BLaER1 treated with 17β-estradiol and CSF1 and Interleukin-3, amounts not matched to agents 10 nM and 100 nM (cell line): ENCODE data around the gene CDH23.
A peak's percentile ranks its signal among the peaks of the same experiment; 100 is the strongest.

Experiments used
- H3K27ac ChIP-seq, 11 experiments: shearing (Covaris generic); formaldehyde crosslinking; 2 replicates each; pipeline ENCODE4 v1.8.1; 2022
- H3K27me3 ChIP-seq, 11 experiments: shearing (Covaris generic); formaldehyde crosslinking; 2 replicates each; pipeline ENCODE4 v1.8.1; 2022
- H3K36me3 ChIP-seq, 11 experiments: shearing (Covaris generic); formaldehyde crosslinking; 2 replicates each; pipeline ENCODE4 v1.8.1; 2022
- H3K4me1 ChIP-seq, 10 experiments: shearing (Covaris generic); formaldehyde crosslinking; 2 replicates each; pipeline ENCODE4 v1.8.1; 2022
- H3K4me2 ChIP-seq, 11 experiments: shearing (Covaris generic); formaldehyde crosslinking; 2 replicates each; pipeline ENCODE4 v1.8.1; 2022
- H3K4me3 ChIP-seq, 10 experiments: shearing (Covaris generic); formaldehyde crosslinking; 2 replicates each; pipeline ENCODE4 v1.8.1; 2022
- H3K9ac ChIP-seq, 11 experiments: shearing (Covaris generic); formaldehyde crosslinking; 2 replicates each; pipeline ENCODE4 v1.8.1; 2022
- H3K9me3 ChIP-seq, 11 experiments: shearing (Covaris generic); formaldehyde crosslinking; replicated peaks in 1 of 11; 2 replicates each; pipeline ENCODE4 v1.8.1; 2022
- H4K20me1 ChIP-seq, 11 experiments: shearing (Covaris generic); formaldehyde crosslinking; 2 replicates each; pipeline ENCODE4 v1.8.1; 2022
- Cebpa-rat ChIP-seq, 11 experiments: shearing (Covaris generic); IDR thresholded peaks; 2 replicates each; pipeline ENCODE4 v1.8.1; 2022

The CDH23 gene

DNA sequence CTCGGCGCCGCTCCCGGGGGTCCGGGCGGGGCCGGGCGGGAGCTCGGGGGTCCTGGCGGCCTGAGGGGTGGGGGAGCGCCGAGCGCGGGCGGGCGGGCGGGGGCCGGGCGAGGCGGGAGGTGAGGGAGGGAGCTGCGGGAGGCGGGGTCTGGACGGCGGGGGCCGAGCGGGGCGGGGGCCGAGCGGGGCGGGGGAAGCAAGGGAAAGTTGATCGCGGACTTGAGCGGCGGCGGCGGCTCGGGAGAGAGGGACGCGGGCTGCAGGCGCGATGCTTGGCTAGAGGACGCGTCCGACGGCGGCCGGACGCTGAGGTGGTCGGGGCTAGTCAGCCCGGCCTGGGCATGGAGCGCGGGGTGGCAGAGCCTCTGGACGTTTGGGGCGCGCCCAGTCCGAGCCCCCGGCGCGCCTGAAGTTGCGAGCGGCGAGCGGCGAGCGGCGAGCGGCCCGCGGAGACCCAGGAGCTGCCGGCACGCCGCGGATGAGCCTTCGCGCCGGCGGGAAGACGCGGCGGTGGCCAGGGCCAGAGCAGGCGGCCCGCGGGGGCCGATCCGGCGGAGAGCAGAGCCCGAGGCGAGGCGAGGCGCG, at the start of gene CDH23:
CDH23 (plus strand) TSS at position 210 of the 585 bp plus-strand sequence. CDS start 42,912 bp downstream, outside the sequence.
- no peak for TF ChIP-seq Cebpa-rat (IDR thresholded peaks at IDR 0.05)
- peak within 1 kb of the TSS; percentile 31 to 77 (median 65); a peak in 20 of 22 replicates for H3K9ac ChIP-seq
- H3K4me1 ChIP-seq, result peaks cover 10 to 30% (median 20%) of the 10 kb centered on the region in 10 experiments
- peak within 1 kb of the TSS; percentile 48 to 77 (median 66) for H3K4me3 ChIP-seq
- H3K9me3 ChIP-seq, result no peaks in the 10 kb centered on the region
- peaks cover 0 to 22% (median 11%) of the 10 kb centered on the region in 11 experiments; a peak in 10 of 22 replicates for H4K20me1 ChIP-seq
- H3K36me3 ChIP-seq, result no peaks in the 10 kb centered on the region
- H3K27ac ChIP-seq, result peak within 1 kb of the TSS in 3 of 11 experiments; percentile 2 to 40 (median 29); a peak in 3 of 22 replicates
- H3K4me2 ChIP-seq, result peak within 1 kb of the TSS; percentile 91 to 100 (median 99)
- H3K27me3 ChIP-seq, result peaks cover 46 to 61% (median 52%) of the 10 kb centered on the region in 11 experiments

GRCh38 chr10:71347587-71348395, 48.9 kb upstream of the CDH23 start:
- Histone ChIP-seq H3K9me3 (no peaks in the 10 kb centered on the region), H4K20me1 (peaks cover 0 to 69% (median 23%) of the 10 kb centered on the region in 11 experiments; a peak in 13 of 22 replicates), H3K4me2 (no peak overlapping the region), H3K4me3 (no peak overlapping the region), H3K27me3 (no peaks in the 10 kb centered on the region), H3K4me1 (peaks cover 17 to 28% (median 21%) of the 10 kb centered on the region in 10 experiments), H3K27ac (no peak overlapping the region), H3K36me3 (peaks cover 0 to 59% (median 23%) of the 10 kb centered on the region in 11 experiments; a peak in 16 of 22 replicates), H3K9ac (0 out of 22 replicates have a peak overlapping the region, but pooled peaks of 1 of the 11 experiments have one; percentile 8)
- TF ChIP-seq Cebpa-rat (IDR thresholded peaks at IDR 0.05), result no peak

- TF ChIP-seq Cebpa-rat (IDR thresholded peaks at IDR 0.05), result no peak
- H3K4me3 ChIP-seq, result no peak overlapping the region
- H3K9ac ChIP-seq, result no peak overlapping the region
- H3K27me3 ChIP-seq, result no peaks in the 10 kb centered on the region
- peaks cover 6 to 18% (median 14%) of the 10 kb centered on the region in 10 experiments for H3K4me1 ChIP-seq
- H3K27ac ChIP-seq, result no peak overlapping the region
- H3K36me3 ChIP-seq, result peaks cover 0 to 70% (median 29%) of the 10 kb centered on the region in 11 experiments; a peak in 17 of 22 replicates
- H3K9me3 ChIP-seq, result no peaks in the 10 kb centered on the region
- H3K4me2 ChIP-seq, result no peak overlapping the region
- H4K20me1 ChIP-seq, result peaks cover 0 to 60% (median 20%) of the 10 kb centered on the region in 11 experiments; a peak in 13 of 22 replicates
Observed at GRCh38 chr10:71348850-71349249, 47.9 kb upstream of the CDH23 start.

GRCh38 chr10:71349406-71349805, 47.3 kb upstream of the CDH23 start:
- Histone ChIP-seq H3K4me3 (no peak overlapping the region), H4K20me1 (peaks cover 0 to 60% (median 17%) of the 10 kb centered on the region in 11 experiments; a peak in 13 of 22 replicates), H3K4me1 (peaks cover under 1 to 12% (median 8%) of the 10 kb centered on the region in 10 experiments; a peak in 19 of 20 replicates), H3K4me2 (no peak overlapping the region), H3K27me3 (no peaks in the 10 kb centered on the region), H3K9me3 (no peaks in the 10 kb centered on the region), H3K36me3 (peaks cover 0 to 74% (median 29%) of the 10 kb centered on the region in 11 experiments; a peak in 17 of 22 replicates), H3K9ac (no peak overlapping the region), H3K27ac (no peak overlapping the region)
- no peak for TF ChIP-seq Cebpa-rat (IDR thresholded peaks at IDR 0.05)

- Histone ChIP-seq H3K4me3 (no peak overlapping the region), H3K4me1 (peaks cover 0 to 5% (median 0%) of the 10 kb centered on the region in 10 experiments; a peak in 1 of 20 replicates), H3K27ac (no peak overlapping the region), H3K9ac (no peak overlapping the region), H3K36me3 (peaks cover 14 to 80% (median 44%) of the 10 kb centered on the region in 11 experiments), H3K4me2 (no peak overlapping the region), H3K27me3 (no peaks in the 10 kb centered on the region), H4K20me1 (peaks cover 0 to 53% (median 4%) of the 10 kb centered on the region in 11 experiments; a peak in 7 of 22 replicates), H3K9me3 (no peaks in the 10 kb centered on the region)
- no peak for TF ChIP-seq Cebpa-rat (IDR thresholded peaks at IDR 0.05)
Observed at GRCh38 chr10:71351087-71351486, 45.6 kb upstream of the CDH23 start.

DNA sequence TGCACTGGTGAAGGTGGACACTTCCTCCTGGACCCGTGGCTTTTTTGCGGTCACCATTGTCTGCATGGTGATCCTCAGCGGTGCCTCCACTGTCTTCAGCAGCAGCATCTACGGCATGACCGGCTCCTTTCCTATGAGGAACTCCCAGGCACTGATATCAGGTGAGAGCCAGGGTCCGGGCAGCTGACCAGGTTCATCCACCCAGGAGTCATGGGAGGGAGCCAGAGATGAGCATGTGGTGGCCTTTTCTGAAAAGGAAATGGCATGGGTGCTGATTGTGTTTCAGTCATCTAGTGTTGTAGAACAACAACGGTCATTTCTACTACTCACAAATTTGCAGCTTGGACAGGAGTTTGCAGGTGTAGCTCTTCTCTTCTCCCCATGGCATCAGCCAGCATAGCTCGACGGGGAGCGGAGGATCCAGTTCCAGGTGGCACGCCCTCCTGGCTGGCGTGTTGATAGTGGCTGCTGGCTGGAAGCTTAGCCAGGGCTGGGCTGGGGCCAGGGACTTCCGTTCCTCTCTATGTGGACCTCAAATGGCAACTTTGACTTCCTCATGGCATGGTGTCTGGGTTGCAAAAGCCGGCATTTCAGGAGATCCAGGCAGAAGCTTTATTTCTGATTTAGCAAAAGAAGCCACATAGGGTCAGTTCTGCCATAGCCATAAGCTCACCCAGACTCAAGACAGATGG, 44.9 kb upstream of the CDH23 start:
- Histone ChIP-seq H3K9ac (no peak overlapping the region), H3K27ac (no peak overlapping the region), H3K9me3 (no peaks in the 10 kb centered on the region), H3K36me3 (peaks cover 21 to 87% (median 51%) of the 10 kb centered on the region in 11 experiments), H3K4me1 (peaks cover 0 to 5% (median 0%) of the 10 kb centered on the region in 10 experiments; a peak in 1 of 20 replicates), H3K4me2 (no peak overlapping the region), H3K4me3 (no peak overlapping the region), H3K27me3 (no peaks in the 10 kb centered on the region), H4K20me1 (peaks cover 0 to 50% (median 4%) of the 10 kb centered on the region in 11 experiments; a peak in 6 of 22 replicates)
- no peak for TF ChIP-seq Cebpa-rat (IDR thresholded peaks at IDR 0.05)

DNA sequence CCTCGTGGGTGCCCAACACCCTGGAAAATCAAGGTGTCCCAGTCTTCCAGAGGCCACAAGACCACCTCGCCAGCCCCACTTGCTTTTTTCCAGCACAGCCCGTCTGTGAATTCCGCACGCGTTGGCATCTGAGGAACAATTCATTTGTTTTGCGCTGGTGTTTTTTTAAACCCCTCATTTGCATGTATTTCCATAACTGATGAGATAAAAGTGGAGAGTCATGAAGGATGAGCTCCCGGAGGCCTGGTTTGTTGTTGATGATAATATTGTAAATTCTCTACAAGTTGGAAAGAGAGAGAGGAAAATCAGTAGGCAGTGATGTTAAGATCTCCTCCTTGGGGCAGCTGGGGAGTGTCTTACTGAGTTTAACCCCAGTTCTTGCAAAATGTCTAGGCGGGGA, 43.1 kb upstream of the CDH23 start:
- Histone ChIP-seq H3K36me3 (peaks cover 39 to 95% (median 68%) of the 10 kb centered on the region in 11 experiments), H3K27ac (no peak overlapping the region), H3K9me3 (no peaks in the 10 kb centered on the region), H3K4me1 (peaks cover 0 to 20% (median 0%) of the 10 kb centered on the region in 10 experiments; a peak in 7 of 20 replicates), H3K4me2 (no peak overlapping the region), H3K4me3 (no peak overlapping the region), H3K27me3 (no peaks in the 10 kb centered on the region), H3K9ac (no peak overlapping the region), H4K20me1 (peaks cover 0 to 35% (median 0%) of the 10 kb centered on the region in 11 experiments; a peak in 5 of 22 replicates)
- no peak for TF ChIP-seq Cebpa-rat (IDR thresholded peaks at IDR 0.05)

GRCh38 chr10:71354776-71355175, 41.9 kb upstream of the CDH23 start:
- no peak for TF ChIP-seq Cebpa-rat (IDR thresholded peaks at IDR 0.05)

More at GRCh38 chr10:71354776-71355175, 41.9 kb upstream of the CDH23 start:
- H3K4me1 ChIP-seq, result peaks cover 0 to 31% (median 2%) of the 10 kb centered on the region in 10 experiments; a peak in 8 of 20 replicates
- no peak overlapping the region for H3K4me3 ChIP-seq
- no peaks in the 10 kb centered on the region for H3K9me3 ChIP-seq
- no peaks in the 10 kb centered on the region for H3K27me3 ChIP-seq
- H3K27ac ChIP-seq, result no peak overlapping the region
- no peak overlapping the region for H3K4me2 ChIP-seq
- H3K9ac ChIP-seq, result no peak overlapping the region
- peaks cover 44 to 98% (median 70%) of the 10 kb centered on the region in 11 experiments for H3K36me3 ChIP-seq
- H4K20me1 ChIP-seq, result peaks cover 0 to 33% (median 0%) of the 10 kb centered on the region in 11 experiments; a peak in 4 of 22 replicates
